Nephron (organoid): ENCODE results near the gene CEP55.

Source experiments
- H3K27ac Mint-ChIP-seq, 3 experiments: 2 replicates each; pipeline ENCODE4 v1.8.0; 2020; ENCODE audit warnings: mixed read lengths in 3 of 3, mild to moderate bottlenecking in 2 of 3, moderate library complexity in 1 of 3
- H3K27me3 Mint-ChIP-seq: 2 replicates; pipeline ENCODE4 v1.8.0; 2021; ENCODE audit warnings: low read depth, mild to moderate bottlenecking, moderate library complexity, mixed read lengths
- H3K36me3 Mint-ChIP-seq: 2 replicates; pipeline ENCODE4 v1.8.0; 2020; ENCODE audit warnings: low read depth, mixed read lengths
- H3K4me1 Mint-ChIP-seq: 2 replicates; pipeline ENCODE4 v1.8.0; 2020; ENCODE audit warnings: mixed read lengths
- H3K4me3 Mint-ChIP-seq, 3 experiments: 2 replicates each; pipeline ENCODE4 v1.8.0; 2020; ENCODE audit warnings: mild to moderate bottlenecking in 3 of 3, mixed read lengths in 3 of 3, moderate library complexity in 2 of 3
- H3K9me3 Mint-ChIP-seq: 2 replicates; pipeline ENCODE4 v1.8.0; 2020; ENCODE audit warnings: mixed read lengths
- CTCF ChIP-seq, 3 experiments: fragments of 200-600 bp; sonication (generic); IDR thresholded peaks; one replicate each; pipeline ENCODE4 v1.5.0; 2021; ENCODE audit warnings: antibody characterized with exemption in 3 of 3; ENCODE audit not compliant: unreplicated experiment in 3 of 3

Gene CEP55

DNA sequence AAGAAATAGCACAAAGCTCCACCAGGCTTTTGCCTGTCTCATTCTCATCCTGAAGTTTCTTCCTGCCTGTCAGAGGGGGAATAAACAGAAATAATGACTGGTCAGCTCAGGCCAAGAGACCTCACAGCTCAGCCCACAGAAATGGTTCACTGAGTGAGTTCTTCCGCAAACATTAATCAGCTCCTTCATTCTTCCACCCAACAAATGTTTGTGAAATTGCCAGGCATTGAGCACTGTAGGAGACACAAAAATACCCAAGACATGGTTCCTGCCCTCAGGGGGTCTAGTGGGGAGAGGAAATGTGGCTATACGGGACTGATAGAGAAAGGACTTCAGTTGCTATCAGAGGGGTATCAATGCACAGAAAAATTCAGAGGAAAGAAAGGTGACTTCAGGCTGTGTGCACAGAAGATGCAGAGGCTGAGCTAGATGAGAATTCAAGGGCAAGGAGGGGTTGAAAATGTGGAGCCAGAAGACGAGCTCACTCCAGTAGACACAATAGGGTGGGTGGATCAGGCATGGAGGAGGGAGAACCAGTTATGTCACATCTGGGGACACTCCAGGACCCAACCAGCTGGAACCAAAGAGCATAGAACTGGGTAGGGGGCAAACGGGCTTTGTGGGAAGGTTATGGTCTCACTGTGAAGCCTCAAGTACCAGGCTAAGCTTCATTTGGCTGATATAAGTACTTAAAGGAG lies 35.2 kb upstream of the CEP55 start:
- Mint-ChIP-seq H3K4me1 (peaks cover 60% of the 10 kb centered on the region), H3K27ac (peak overlapping the region; percentile 72 to 90 (median 84)), H3K36me3 (peaks cover 9% of the 10 kb centered on the region), H3K27me3 (no peaks in the 10 kb centered on the region), H3K9me3 (no peaks in the 10 kb centered on the region), H3K4me3 (no peak overlapping the region)
- no peak for TF ChIP-seq CTCF (IDR thresholded peaks at IDR 0.05; ENCODE audit: unreplicated experiment in 3 of 3)

DNA sequence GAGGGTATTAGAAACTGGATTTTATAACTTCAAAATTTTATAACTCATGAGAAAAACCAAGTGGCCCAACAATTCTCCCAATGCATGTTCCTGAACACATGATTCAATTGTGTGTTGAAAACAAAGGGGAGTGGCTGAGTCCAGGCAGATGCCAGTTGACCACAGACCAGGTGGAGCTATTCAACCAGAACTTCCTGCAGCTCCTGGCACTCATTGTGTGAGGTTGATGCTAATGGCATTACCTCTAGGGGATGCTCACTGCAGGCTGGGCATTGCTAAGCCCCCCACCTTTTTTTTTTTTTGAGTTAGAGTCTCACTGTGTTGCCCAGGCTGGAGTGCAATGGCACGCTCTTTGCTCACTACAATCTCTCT lies 34.6 kb upstream of the CEP55 start:
- Mint-ChIP-seq H3K27me3 (no peaks in the 10 kb centered on the region), H3K4me1 (peaks cover 55% of the 10 kb centered on the region), H3K9me3 (no peaks in the 10 kb centered on the region), H3K36me3 (peaks cover 5% of the 10 kb centered on the region), H3K27ac (peak overlapping the region; percentile 72 to 90 (median 84)), H3K4me3 (no peak overlapping the region)
- TF ChIP-seq CTCF (IDR thresholded peaks at IDR 0.05; ENCODE audit: unreplicated experiment in 3 of 3): no peak

DNA sequence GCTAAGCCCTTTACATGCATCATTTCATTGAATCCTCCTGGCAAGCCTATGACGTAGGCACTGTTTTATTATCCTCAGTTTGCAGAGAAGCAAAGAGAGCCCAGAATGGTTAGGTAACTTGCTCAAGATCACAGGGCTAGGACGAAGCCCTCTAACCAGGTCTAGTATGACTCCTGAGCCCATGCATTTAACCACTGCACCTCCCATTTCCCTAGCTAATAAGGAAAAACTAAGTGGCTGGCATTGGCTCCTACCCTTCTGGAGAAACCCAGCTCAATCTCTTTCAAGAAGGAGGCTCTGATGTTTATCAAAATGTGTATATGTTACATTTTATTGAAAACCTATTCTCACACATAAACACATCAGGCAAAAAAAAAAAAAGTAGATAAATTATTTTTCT lies 34.0 kb upstream of the CEP55 start:
- Mint-ChIP-seq H3K4me1 (peaks cover 55% of the 10 kb centered on the region), H3K27me3 (no peaks in the 10 kb centered on the region), H3K4me3 (no peak overlapping the region), H3K9me3 (no peaks in the 10 kb centered on the region), H3K36me3 (peaks cover 5% of the 10 kb centered on the region), H3K27ac (peak overlapping the region; percentile 55 to 79 (median 76))
- no peak for TF ChIP-seq CTCF (IDR thresholded peaks at IDR 0.05; ENCODE audit: unreplicated experiment in 3 of 3)

DNA sequence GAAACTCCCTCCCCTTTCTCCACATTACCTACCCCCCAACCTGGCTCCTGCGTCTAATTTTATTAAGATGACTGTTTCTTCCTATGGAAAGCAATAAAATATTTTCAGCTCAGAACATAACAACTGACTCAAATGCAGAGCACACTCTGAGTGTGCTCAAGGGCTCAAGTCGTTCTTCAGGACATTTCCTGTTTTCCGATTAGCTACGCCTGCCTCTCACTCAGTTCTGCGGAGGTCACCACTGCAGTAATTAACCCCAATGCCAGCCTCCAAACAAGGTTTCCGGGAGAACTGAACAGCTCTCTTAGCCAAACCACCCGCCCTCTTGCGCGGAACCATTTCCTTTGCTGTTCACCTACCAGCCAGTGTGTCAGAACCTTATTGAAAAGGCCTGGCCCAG lies 33.5 kb upstream of the CEP55 start:
- H3K4me1 Mint-ChIP-seq: peaks cover 55% of the 10 kb centered on the region
- no peak for TF ChIP-seq CTCF (IDR thresholded peaks at IDR 0.05; ENCODE audit: unreplicated experiment in 3 of 3)
- H3K36me3 Mint-ChIP-seq: peaks cover 5% of the 10 kb centered on the region
- no peak overlapping the region for H3K4me3 Mint-ChIP-seq
- no peaks in the 10 kb centered on the region for H3K9me3 Mint-ChIP-seq
- H3K27ac Mint-ChIP-seq: peak overlapping the region; percentile 55 to 79 (median 76)
- no peaks in the 10 kb centered on the region for H3K27me3 Mint-ChIP-seq

DNA sequence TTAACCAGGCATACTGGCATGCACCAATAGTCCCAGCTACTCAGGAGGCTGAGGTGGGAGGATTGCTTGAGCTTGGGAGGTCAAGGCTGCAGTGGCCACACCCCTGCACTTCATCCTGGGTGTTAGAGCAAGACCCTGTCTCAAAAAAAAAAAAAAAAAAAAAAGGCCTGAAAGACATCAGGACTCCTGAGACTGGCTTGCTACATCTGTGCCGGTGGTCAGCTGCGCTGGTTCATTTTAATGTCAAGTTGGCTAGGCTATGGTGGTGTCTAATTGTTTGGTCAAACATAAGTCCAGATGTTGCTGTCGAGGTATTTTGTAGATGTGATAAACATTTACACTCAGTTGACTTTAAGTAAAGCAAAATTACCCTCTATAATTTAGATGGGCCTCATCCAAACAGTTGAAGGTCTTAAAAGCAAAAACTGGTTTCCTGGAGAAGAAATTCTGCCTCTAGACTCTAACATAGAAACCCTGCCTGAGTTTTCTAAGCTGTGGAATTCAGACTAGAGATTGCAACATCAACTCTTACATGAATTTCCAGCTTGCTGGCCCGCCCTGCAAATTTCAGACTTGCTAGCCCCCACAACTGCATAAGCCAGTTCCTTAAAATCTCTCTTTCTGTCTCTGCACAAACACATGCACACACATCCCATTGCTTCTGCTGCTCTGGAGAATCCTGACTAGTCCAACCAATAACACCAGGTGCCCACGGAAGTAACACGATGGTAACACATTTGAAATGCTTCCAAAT lies 32.5 kb upstream of the CEP55 start:
- H3K9me3 Mint-ChIP-seq: no peaks in the 10 kb centered on the region

More for the DNA sequence above, 32.5 kb upstream of the CEP55 start:
- no peak overlapping the region for H3K4me3 Mint-ChIP-seq
- peaks cover 56% of the 10 kb centered on the region for H3K4me1 Mint-ChIP-seq
- peak overlapping the region; percentile 34 to 69 (median 69) for H3K27ac Mint-ChIP-seq
- H3K36me3 Mint-ChIP-seq: peaks cover 5% of the 10 kb centered on the region
- TF ChIP-seq CTCF (IDR thresholded peaks at IDR 0.05; ENCODE audit: unreplicated experiment in 3 of 3): no peak
- H3K27me3 Mint-ChIP-seq: no peaks in the 10 kb centered on the region
